Measurements from ENCODE around the gene UBAC1. TPM values are rescaled to one million over a fixed set of nuclear protein-coding genes. Genes with fewer than 3 reads are reported as not detected.

UBAC1 gene
- total RNA-seq, 1 donor, result 23.0 TPM

DNA sequence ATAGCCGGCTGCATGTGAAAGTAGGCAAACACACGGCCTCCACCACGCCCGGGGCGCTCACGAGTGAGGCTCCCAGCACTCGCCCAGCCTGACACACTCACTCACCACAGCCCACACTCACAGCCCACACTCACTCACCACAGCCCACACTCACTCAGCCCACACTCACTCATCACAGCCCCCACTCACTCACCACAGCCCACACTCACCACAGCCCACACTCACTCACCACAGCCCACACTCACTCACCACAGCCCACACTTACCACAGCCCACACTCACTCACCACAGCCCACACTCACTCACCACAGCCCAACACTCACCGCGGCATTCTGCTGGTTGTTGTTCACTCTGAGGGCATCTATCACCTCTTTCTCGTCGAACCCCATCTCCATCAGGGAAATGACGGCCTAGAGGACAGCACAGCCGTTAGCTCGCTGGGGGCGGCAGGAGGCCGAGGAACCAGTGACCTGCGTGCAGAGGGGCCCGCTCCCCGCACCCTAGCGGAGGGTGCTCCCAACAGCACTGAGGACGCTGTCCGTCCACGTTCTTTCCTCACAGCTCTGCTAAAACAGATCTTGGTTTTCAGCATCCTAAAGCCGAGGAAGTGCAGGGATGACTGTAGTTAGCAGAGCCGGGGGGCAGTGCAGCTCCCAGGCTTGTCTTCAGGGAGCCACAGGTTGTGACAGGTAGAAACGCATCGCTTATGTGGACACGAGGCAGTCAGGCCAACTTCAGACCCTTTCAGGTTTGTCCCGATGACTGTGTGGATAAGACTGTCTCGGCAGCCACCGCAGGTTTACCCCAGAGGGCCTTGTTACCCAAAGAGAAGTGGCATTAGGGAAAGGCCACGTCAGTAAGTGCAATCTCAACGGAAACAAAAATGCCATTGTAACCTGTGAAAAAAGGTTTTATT lies 21.6 kb downstream of the UBAC1 start:
- no peak for DNase-seq (ENCODE audit: low read depth)
- TF ChIP-seq, protein P1, sequence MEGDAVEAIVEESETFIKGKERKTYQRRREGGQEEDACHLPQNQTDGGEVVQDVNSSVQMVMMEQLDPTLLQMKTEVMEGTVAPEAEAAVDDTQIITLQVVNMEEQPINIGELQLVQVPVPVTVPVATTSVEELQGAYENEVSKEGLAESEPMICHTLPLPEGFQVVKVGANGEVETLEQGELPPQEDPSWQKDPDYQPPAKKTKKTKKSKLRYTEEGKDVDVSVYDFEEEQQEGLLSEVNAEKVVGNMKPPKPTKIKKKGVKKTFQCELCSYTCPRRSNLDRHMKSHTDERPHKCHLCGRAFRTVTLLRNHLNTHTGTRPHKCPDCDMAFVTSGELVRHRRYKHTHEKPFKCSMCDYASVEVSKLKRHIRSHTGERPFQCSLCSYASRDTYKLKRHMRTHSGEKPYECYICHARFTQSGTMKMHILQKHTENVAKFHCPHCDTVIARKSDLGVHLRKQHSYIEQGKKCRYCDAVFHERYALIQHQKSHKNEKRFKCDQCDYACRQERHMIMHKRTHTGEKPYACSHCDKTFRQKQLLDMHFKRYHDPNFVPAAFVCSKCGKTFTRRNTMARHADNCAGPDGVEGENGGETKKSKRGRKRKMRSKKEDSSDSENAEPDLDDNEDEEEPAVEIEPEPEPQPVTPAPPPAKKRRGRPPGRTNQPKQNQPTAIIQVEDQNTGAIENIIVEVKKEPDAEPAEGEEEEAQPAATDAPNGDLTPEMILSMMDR (IDR thresholded peaks at IDR 0.05; ENCODE audit: insufficient read depth, low read length), result no peak
- H3K4me3 ChIP-seq (ENCODE audit: low read depth, low read length), result no peak overlapping the region

DNA sequence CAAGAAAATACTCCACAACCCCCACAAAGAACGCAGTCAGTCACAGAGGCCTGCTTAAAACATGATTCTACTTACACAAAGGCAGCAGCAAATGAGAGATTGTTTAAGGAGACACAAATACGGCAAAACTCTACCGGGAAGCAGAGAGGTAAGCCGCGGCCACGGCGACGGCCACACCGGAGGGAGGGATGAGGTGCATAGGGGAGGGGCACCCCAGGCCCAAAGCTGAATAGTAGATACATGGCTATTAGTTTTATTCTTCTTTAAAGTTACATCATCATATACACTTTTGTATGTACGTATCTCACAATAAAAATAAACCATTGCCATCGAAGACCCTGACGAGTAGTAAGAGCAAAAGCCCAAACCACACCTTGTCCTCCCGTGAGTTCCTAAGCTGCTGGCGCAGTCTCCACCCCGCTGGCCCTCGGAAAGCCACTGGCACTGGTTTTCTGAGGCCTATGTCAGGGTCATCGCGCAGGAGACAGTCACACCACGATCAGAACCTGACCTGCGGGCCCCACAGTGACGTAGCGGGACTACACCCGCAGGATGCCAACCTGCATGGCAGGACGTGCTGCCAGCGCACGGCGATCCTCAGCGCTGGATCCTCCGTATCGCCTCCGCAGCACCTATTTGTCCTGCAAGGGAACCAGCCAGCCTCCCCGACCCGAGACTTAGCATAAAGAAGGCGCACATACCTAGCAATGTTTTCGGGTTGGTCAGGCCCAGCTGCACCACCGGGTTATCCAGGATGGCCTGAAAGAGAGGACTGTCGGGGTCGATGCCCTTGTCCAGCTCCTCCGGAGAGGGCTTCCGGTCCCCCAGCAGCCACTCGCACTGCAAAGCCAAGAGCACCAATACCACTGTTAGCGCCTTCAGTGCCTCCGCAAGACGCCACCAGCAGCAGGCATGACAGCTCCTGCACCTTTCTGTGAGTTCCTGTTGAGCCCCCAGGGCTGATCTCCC lies 23.4 kb downstream of the UBAC1 start:
- TF ChIP-seq, protein P1 (IDR thresholded peaks at IDR 0.05; ENCODE audit: insufficient read depth, low read length), result no peak
- DNase-seq (ENCODE audit: low read depth), result no peak
- no peak overlapping the region for H3K4me3 ChIP-seq (ENCODE audit: low read depth, low read length)

DNA sequence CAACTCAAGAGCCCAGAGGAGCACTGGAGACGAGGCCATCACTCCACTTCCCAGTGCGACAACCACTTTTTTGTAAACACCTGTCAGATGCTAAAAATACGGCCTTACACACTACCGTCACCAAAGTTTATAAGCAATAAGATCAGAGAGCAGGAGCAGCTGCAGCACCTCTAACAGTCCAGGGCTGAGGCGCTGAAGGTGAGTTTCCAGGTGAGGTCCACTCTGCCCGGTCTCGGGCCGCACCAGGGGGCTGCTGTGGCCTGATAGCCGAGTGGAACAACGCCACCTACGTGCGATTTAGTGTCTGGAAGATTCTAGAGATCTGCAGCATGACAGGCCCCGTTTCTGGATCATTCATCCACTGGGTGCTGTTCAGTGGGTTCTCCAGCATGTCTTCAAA lies 28.1 kb downstream of the UBAC1 start:
- TF ChIP-seq, protein P1 (IDR thresholded peaks at IDR 0.05; ENCODE audit: insufficient read depth, low read length), result no peak
- DNase-seq (ENCODE audit: low read depth), result no peak
- H3K4me3 ChIP-seq (ENCODE audit: low read depth, low read length), result no peak overlapping the region

DNA sequence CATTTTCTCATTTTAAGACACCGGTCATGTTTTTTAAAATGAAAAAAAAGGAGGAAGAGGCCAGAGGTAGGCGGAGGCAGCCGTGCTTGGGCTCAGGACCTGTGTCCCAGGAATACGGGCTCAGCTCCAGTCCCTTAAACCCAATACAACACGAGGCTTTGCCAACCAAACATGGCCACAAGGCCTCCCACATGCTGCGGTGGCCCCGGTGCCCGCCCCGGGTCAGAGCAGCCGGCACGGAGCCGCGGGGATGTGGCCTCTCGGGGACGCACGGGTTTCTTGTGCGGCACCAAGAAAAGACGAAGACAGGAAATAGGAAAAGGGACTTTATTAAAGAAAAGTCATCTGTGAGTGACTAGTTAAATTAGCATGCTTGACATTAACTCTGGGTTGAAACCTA lies 28.5 kb downstream of the UBAC1 start:
- no peak for DNase-seq (ENCODE audit: low read depth)
- TF ChIP-seq, protein P1 (IDR thresholded peaks at IDR 0.05; ENCODE audit: insufficient read depth, low read length), result no peak
- no peak overlapping the region for H3K4me3 ChIP-seq (ENCODE audit: low read depth, low read length)

DNA sequence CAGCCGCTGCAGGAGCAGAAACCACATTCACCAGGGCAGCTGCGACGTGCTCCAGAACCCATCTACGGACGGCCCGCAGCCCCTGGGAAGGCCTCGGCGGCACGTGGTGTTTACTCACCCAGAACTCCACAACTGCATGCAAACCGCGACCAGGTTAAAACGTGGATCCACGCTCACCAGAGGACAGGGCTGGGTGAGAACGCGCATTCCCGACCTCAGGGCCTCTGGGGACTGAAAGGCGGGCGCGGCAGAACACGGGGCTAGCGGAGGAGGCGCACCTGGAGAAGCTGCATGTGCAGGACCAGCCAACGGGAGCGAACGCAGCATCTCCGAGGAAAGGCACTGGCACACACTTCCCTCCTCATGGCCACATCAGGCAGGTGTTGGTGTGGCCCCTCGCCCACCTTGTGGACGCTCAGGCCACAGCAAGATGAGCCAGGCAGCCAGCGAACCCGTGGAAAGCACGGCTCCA lies 29.8 kb downstream of the UBAC1 start:
- DNase-seq (ENCODE audit: low read depth), result no peak
- H3K4me3 ChIP-seq (ENCODE audit: low read depth, low read length), result no peak overlapping the region
- TF ChIP-seq, protein P1 (IDR thresholded peaks at IDR 0.05; ENCODE audit: insufficient read depth, low read length), result no peak

DNA sequence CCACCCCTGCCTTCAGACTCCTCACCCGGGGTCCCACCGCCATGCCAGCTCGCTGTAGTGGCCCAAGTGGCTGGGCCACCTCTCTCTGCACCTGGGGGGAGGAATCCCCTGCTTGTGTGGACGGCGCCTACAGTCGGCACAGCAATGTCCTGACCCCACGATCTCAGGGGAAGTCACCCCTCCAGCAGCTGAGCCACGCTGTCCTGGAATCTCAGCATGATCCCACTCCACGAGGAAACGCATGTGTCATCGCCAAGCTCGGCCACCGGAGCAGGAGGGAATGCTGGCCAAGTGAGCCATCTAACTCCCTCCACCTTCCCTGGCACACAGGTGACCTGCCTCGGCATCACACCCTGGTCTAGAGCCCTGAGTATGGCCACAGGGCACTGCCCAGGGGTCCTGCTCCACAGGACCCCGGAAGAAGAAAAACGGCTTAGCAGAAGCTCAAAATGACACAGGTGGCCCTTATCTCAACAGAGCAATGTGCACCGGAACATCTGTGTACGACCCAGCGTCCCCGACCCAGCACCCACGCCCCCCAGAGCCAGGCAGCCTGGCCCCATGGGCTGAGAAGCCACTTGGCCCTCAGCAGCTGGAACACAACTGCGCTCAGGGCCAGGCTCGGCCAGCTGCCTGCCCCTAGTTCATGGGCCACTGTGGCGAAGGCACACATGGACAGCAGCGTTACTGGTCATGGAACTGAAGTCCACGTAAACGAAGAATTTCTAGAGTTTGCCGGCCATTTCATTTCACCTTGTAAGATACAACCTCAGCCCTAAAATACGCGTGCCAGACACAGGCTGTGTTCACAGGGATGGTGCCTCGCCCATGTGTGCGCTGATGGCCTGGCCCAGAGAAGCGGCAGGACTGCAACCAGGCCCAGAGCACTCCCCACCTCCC lies 30.5 kb downstream of the UBAC1 start:
- no peak for DNase-seq (ENCODE audit: low read depth)
- TF ChIP-seq, protein P1 (IDR thresholded peaks at IDR 0.05; ENCODE audit: insufficient read depth, low read length), result no peak

More for the DNA sequence above, 30.5 kb downstream of the UBAC1 start:
- H3K4me3 ChIP-seq (ENCODE audit: low read depth, low read length), result no peak overlapping the region
